HEK293 (cell line): Measurements from ENCODE around the gene GCSH.

Experiments
- CTCF ChIA-PET: fragments of 350-600 bp; formaldehyde crosslinking; extraction: SDS; loops from one replicate; lab custom pipeline; 2021; ENCODE audit warnings: antibody characterized with exemption; lab: Yijun Ruan, JAX
- POLR2A ChIA-PET: fragments of 300-600 bp; formaldehyde crosslinking; extraction: SDS; loops from one replicate; lab custom pipeline; 2020; ENCODE audit warnings: antibody characterized with exemption, inconsistent platforms; lab: Yijun Ruan, JAX
- H3K27ac ChIP-seq: fragments of 200-500 bp; sonication (Bioruptor generic); 2 replicates; pipeline ENCODE4 v1.5.1; 2014; ENCODE audit warnings: low read depth, low read length, control low read depth, inconsistent platforms; ENCODE audit errors: extremely low read depth
- H3K36me3 ChIP-seq, 2 experiments: fragments of 200-500 bp in 1 of 2; sonication (Bioruptor generic) in 1 of 2; 1 replicate in 1 of 2; 2 replicates in 1 of 2; pipeline ENCODE4 v1.5.1; 2014 to 2017; ENCODE audit warnings: inconsistent platforms in 2 of 2, low read length in 2 of 2; ENCODE audit not compliant: control insufficient read depth in 2 of 2, insufficient read depth in 1 of 2
- H3K4me1 ChIP-seq: fragments of 200-500 bp; sonication (Bioruptor generic); 2 replicates; pipeline ENCODE4 v1.5.1; 2014; ENCODE audit warnings: mild to moderate bottlenecking, low read length, inconsistent platforms; ENCODE audit not compliant: control insufficient read depth, insufficient read depth
- H3K4me3 ChIP-seq: 2 replicates; pipeline ENCODE4 v1.5.1; 2011; ENCODE audit warnings: low read depth, mild to moderate bottlenecking, control low read depth, low read length, moderate library complexity
- H3K9me3 ChIP-seq: fragments of 200-500 bp; sonication (Bioruptor generic); 2 replicates; pipeline ENCODE4 v1.5.1; 2014; ENCODE audit warnings: low read depth, low read length, inconsistent platforms; ENCODE audit not compliant: control insufficient read depth, insufficient read depth
- HOXD13 ChIP-seq: sonication (generic); formaldehyde crosslinking; IDR thresholded peaks from 2 replicates; pipeline ENCODE4 v1.8.0; 2022; ENCODE audit warnings: missing genetic modification reagents, borderline replicate concordance
- KLF17 ChIP-seq: fragments of 450-650 bp; formaldehyde crosslinking; IDR thresholded peaks from 2 replicates; pipeline ENCODE4 v1.5.1; 2016; ENCODE audit warnings: missing biosample characterization, missing genetic modification characterization
- PRDM1 ChIP-seq: fragments of 450-650 bp; formaldehyde crosslinking; IDR thresholded peaks from 2 replicates; pipeline ENCODE4; 2016; ENCODE audit warnings: missing biosample characterization, missing genetic modification characterization
- RBAK ChIP-seq: fragments of 450-650 bp; formaldehyde crosslinking; IDR thresholded peaks from 2 replicates; pipeline ENCODE4 v1.5.1; 2016; ENCODE audit warnings: missing biosample characterization, missing genetic modification characterization
- SP3 ChIP-seq: fragments of 450-650 bp; formaldehyde crosslinking; IDR thresholded peaks from 2 replicates; pipeline ENCODE4 v1.5.1; 2016; ENCODE audit warnings: missing biosample characterization, missing genetic modification characterization
- ZBTB20 ChIP-seq: fragments of 450-650 bp; formaldehyde crosslinking; IDR thresholded peaks from 2 replicates; pipeline ENCODE4 v1.5.1; 2016; ENCODE audit warnings: missing biosample characterization, missing genetic modification characterization
- ZBTB21 ChIP-seq: fragments of 450-650 bp; formaldehyde crosslinking; IDR thresholded peaks from 2 replicates; pipeline ENCODE4 v1.5.1; 2017; ENCODE audit warnings: missing biosample characterization, missing genetic modification characterization
- ZNF169 ChIP-seq: fragments of 450-650 bp; formaldehyde crosslinking; IDR thresholded peaks from 2 replicates; pipeline ENCODE4 v1.5.1; 2016; ENCODE audit warnings: missing biosample characterization, missing genetic modification characterization
- ZNF335 ChIP-seq: fragments of 450-650 bp; formaldehyde crosslinking; conservative IDR thresholded peaks from 2 replicates; pipeline ENCODE4 v1.5.1; 2016; ENCODE audit warnings: missing biosample characterization, missing genetic modification characterization
- ZNF558 ChIP-seq: fragments of 450-650 bp; formaldehyde crosslinking; IDR thresholded peaks from 2 replicates; pipeline ENCODE4 v1.5.1; 2016; ENCODE audit warnings: missing biosample characterization, missing genetic modification characterization
- ZNF571 ChIP-seq: fragments of 450-650 bp; formaldehyde crosslinking; IDR thresholded peaks from 2 replicates; pipeline ENCODE4 v1.5.0; 2017; ENCODE audit warnings: missing biosample characterization, missing genetic modification characterization
- ZNF596 ChIP-seq: fragments of 450-650 bp; IDR thresholded peaks from 2 replicates; pipeline ENCODE4 v1.5.0; 2018; ENCODE audit warnings: missing biosample characterization, mild to moderate bottlenecking, missing genetic modification characterization, moderate library complexity
- ZNF843 ChIP-seq: fragments of 450-650 bp; formaldehyde crosslinking; IDR thresholded peaks from 2 replicates; pipeline ENCODE4 v1.5.1; 2016; ENCODE audit warnings: missing biosample characterization, missing genetic modification characterization
- ZSCAN23 ChIP-seq: fragments of 450-650 bp; formaldehyde crosslinking; IDR thresholded peaks from 2 replicates; pipeline ENCODE4 v1.5.1; 2016; ENCODE audit warnings: missing biosample characterization, missing genetic modification characterization
- ZXDB ChIP-seq: fragments of 450-650 bp; formaldehyde crosslinking; IDR thresholded peaks from 2 replicates; pipeline ENCODE4 v1.5.1; 2016; ENCODE audit warnings: missing biosample characterization, missing genetic modification characterization
- TF ChIP-seq, protein P1 (sequence below): fragments of 450-650 bp; formaldehyde crosslinking; IDR thresholded peaks from 2 replicates; pipeline ENCODE4 v1.5.1; 2016; ENCODE audit warnings: missing biosample characterization, missing genetic modification characterization
- TF ChIP-seq, protein P2 (sequence below): fragments of 450-650 bp; formaldehyde crosslinking; IDR thresholded peaks from 2 replicates; pipeline ENCODE4 v1.5.1; 2016; ENCODE audit warnings: missing biosample characterization, missing genetic modification characterization

Gene GCSH

DNA sequence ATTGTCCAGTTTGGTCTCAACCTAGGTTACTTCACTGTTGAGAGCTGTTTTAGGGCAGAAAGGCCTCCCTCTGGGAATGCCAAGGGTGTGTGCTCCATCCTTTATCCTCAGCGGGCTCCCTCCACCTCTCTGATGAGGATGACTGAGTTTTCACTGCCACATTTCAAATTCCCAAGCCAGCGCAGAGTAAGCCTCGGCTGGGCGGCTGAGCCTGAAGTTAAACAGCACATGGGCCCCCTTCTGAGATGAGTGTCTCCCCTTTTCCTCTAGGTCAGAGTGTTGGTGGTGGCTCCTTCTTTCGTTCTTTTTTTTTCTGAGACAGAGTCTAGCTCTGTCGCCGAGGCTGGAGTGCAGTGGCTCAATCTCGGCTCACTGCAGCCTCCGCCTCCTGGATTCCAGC lies 5.5 kb upstream of the GCSH start:
- TF ChIP-seq RBAK (tag by site-specific recombination) (no peak), ZNF558 (no peak)
- CTCF ChIA-PET, result no interaction called here
- Histone ChIP-seq H3K4me1 (no peaks in the 10 kb centered on the region), H3K36me3 (no peaks in the 10 kb centered on the region), H3K9me3 (no peaks in the 10 kb centered on the region), H3K4me3 (no peak overlapping the region), H3K27ac (no peak overlapping the region)
- POLR2A ChIA-PET, result no interaction called here

DNA sequence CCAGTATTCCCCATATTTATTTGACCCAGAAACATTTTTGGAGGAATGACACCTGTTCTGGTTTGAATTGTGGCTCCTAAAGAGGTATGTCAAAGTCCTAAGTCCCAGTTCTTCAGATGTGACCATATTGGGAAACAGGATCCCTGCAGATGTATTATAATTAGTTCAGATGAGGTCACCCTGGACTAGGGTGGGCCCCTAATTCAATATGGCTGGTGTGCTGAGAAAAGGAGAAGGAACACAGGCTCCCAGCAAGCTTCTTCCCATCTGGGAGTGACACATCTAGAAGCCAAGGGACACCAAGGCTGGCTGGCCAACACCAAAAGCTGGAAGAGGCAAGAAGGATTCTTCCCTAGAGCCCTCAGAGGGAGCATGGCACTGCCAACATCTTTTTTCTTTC lies 3.8 kb upstream of the GCSH start:
- no peak overlapping the region for H3K27ac ChIP-seq
- ChIA-PET POLR2A (no interaction called here), CTCF (no interaction called here)
- no peak overlapping the region for H3K4me3 ChIP-seq
- no peak for TF ChIP-seq KLF17 (tag by site-specific recombination)
- TF ChIP-seq ZSCAN23, result no peak
- TF ChIP-seq ZBTB20 (tag by site-specific recombination), result peak; percentile 24; the same call in 1 of the 2 replicates
- no peak for TF ChIP-seq SP3 (tag by site-specific recombination)
- TF ChIP-seq, protein P1, sequence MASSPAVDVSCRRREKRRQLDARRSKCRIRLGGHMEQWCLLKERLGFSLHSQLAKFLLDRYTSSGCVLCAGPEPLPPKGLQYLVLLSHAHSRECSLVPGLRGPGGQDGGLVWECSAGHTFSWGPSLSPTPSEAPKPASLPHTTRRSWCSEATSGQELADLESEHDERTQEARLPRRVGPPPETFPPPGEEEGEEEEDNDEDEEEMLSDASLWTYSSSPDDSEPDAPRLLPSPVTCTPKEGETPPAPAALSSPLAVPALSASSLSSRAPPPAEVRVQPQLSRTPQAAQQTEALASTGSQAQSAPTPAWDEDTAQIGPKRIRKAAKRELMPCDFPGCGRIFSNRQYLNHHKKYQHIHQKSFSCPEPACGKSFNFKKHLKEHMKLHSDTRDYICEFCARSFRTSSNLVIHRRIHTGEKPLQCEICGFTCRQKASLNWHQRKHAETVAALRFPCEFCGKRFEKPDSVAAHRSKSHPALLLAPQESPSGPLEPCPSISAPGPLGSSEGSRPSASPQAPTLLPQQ, result peak; percentile 63; the same call in 1 of the 2 replicates
- H3K4me1 ChIP-seq, result no peaks in the 10 kb centered on the region
- H3K9me3 ChIP-seq, result no peaks in the 10 kb centered on the region
- no peaks in the 10 kb centered on the region for H3K36me3 ChIP-seq

GRCh38 chr16:81097230-81097629 lies 1.0 kb upstream of the GCSH start:
- Histone ChIP-seq H3K9me3 (no peaks in the 10 kb centered on the region), H3K4me3 (no peak overlapping the region), H3K4me1 (no peaks in the 10 kb centered on the region), H3K27ac (no peak overlapping the region), H3K36me3 (no peaks in the 10 kb centered on the region; a peak in 1 of 3 replicates)
- no peak for TF ChIP-seq ZNF843 (tag by site-specific recombination)
- no peak for TF ChIP-seq ZNF169 (tag by site-specific recombination)
- TF ChIP-seq, protein P2, sequence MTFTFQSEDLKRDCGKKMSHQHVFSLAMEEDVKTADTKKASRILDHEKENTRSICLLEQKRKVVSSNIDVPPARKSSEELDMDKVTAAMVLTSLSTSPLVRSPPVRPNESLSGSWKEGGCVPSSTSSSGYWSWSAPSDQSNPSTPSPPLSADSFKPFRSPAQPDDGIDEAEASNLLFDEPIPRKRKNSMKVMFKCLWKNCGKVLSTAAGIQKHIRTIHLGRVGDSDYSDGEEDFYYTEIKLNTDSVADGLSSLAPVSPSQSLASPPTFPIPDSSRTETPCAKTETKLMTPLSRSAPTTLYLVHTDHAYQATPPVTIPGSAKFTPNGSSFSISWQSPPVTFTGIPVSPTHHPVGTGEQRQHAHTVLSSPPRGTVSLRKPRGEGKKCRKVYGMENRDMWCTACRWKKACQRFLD, result no peak
- TF ChIP-seq ZNF571 (tag by site-specific recombination), result no peak
- no peak for TF ChIP-seq HOXD13
- no peak for TF ChIP-seq ZBTB21 (tag by site-specific recombination)
- TF ChIP-seq ZNF596 (tag by site-specific recombination), result no peak
- ChIA-PET CTCF (interaction anchor here (0.6 kb wide), 2 partner anchors 74 to 244 kb away, joined by 4 read pairs; no protein-coding TSS in a partner anchor), POLR2A (no interaction called here)

DNA sequence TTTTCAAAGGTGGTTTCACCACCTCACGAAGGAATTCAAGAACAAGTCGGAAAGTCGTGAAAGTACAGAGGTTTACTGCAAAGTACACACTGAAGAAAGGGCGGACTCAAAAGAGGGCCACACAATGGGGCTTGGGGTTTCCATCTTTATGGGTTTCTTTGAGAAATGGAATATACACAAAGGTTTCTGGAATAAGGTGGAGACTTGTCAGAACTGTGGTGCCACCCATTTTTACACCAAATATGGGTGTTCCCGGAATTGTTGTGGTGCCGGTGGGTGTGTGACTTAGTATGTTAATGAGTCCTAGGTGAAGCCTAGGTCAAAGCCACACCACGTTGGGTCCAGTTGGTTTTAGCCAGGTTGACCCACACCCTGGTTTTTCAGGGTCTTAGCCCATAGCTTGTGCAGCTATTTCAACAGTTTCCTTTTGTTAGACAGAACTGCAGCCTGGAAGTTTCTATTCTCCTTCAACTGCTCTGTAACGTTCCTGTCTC lies 567 bp upstream of the GCSH start:
- H3K27ac ChIP-seq, result no peak overlapping the region
- POLR2A ChIA-PET, result no interaction called here

More for the DNA sequence above, 567 bp upstream of the GCSH start:
- CTCF ChIA-PET, result interaction anchor here (0.6 kb wide), 2 partner anchors 74 to 243 kb away, joined by 4 read pairs; no protein-coding TSS in a partner anchor
- Histone ChIP-seq H3K9me3 (no peaks in the 10 kb centered on the region), H3K4me1 (no peaks in the 10 kb centered on the region)
- TF ChIP-seq ZXDB, result no peak
- TF ChIP-seq PRDM1 (tag by site-specific recombination), result peak; percentile 34; the same call in 1 of the 2 replicates
- peak; percentile 46 for TF ChIP-seq ZNF335 (tag by site-specific recombination)
- TF ChIP-seq, all 188 proteins: peak for 2
- no peaks in the 10 kb centered on the region; a peak in 1 of 3 replicates for H3K36me3 ChIP-seq
- no peak overlapping the region for H3K4me3 ChIP-seq
